ENCODE results near the gene CCDC92. TPM values are rescaled to one million over a fixed set of nuclear protein-coding genes. Genes with fewer than 3 reads are reported as not detected.

CCDC92 gene
- total and polyA plus RNA-seq, 2 of the 13 experiments (the other 11 are each of a cell fraction or from before 2014, with no cell fraction given) = 5.4 to 14.7 TPM

DNA sequence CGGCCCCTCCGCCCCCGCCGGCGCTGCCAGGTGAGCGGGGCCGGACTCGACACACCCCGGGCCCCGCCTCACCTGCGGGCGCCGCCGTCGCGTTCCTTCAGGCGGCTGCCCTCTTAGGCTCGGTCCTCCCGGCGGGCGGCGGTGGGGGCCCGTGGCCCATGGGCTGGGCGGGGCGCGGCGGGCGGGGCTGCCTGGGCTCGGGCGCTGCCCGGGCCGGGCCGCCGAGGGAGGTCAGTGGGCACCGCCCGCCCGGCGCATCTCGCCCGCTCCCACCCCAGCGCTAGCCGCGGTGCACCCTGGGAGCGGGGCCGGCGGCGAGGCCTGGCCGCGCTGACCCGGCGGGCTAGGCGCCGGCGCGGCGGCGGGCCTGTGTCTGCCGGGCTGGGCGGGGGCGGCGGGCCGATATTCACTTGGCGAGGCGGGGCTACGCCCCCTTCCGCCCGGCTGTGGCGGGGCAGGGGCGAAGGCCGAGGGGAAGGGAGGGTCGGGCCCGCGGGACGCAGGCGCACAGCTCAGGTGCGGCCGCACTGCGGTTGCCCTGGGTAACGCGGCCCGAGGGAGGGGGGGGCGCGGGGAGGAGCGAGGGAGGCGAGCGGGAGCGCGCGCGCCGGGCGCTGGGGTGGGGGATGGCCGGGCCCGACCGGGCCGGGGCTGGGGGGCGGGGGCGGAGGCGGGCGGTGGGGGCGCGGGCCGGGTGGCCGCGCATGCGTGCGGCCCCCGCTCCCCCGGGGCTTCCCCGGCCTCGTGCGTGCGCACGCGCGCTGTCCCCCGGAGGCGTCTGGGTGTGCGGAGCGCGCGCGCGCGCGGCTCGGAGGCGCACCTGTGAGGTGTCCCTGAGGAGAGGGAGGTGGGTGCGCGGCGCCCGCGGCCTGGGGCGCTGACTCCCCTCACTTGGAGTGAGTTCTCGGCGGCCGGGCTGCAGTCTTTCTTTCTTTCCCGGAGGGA lies at the start of gene CCDC92, which contains the start of gene ZNF664 (continued):
- TF ChIP-seq, protein P1, sequence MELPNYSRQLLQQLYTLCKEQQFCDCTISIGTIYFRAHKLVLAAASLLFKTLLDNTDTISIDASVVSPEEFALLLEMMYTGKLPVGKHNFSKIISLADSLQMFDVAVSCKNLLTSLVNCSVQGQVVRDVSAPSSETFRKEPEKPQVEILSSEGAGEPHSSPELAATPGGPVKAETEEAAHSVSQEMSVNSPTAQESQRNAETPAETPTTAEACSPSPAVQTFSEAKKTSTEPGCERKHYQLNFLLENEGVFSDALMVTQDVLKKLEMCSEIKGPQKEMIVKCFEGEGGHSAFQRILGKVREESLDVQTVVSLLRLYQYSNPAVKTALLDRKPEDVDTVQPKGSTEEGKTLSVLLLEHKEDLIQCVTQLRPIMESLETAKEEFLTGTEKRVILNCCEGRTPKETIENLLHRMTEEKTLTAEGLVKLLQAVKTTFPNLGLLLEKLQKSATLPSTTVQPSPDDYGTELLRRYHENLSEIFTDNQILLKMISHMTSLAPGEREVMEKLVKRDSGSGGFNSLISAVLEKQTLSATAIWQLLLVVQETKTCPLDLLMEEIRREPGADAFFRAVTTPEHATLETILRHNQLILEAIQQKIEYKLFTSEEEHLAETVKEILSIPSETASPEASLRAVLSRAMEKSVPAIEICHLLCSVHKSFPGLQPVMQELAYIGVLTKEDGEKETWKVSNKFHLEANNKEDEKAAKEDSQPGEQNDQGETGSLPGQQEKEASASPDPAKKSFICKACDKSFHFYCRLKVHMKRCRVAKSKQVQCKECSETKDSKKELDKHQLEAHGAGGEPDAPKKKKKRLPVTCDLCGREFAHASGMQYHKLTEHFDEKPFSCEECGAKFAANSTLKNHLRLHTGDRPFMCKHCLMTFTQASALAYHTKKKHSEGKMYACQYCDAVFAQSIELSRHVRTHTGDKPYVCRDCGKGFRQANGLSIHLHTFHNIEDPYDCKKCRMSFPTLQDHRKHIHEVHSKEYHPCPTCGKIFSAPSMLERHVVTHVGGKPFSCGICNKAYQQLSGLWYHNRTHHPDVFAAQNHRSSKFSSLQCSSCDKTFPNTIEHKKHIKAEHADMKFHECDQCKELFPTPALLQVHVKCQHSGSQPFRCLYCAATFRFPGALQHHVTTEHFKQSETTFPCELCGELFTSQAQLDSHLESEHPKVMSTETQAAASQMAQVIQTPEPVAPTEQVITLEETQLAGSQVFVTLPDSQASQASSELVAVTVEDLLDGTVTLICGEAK (IDR thresholded peaks at IDR 0.05) = no peak
- TF ChIP-seq, protein P1 (CRISPR knock-in tag; IDR thresholded peaks at IDR 0.05) = no peak
- TF ChIP-seq ZNF598 (CRISPR knock-in tag; IDR thresholded peaks at IDR 0.05; ENCODE audit: borderline replicate concordance) (no peak), SMAD1 (CRISPR knock-in tag; IDR thresholded peaks at IDR 0.05; ENCODE audit: borderline replicate concordance, low read depth) (no peak), TEAD3 (CRISPR knock-in tag; optimal IDR thresholded peaks at IDR 0.05; ENCODE audit: borderline replicate concordance) (no peak), FOXK2 (IDR thresholded peaks at IDR 0.05) (no peak), IKZF4 (CRISPR knock-in tag; IDR thresholded peaks at IDR 0.05; ENCODE audit: borderline replicate concordance, low read depth, not compliant biosample characterization) (no peak), ZNF556 (CRISPR knock-in tag; IDR thresholded peaks at IDR 0.05; ENCODE audit: borderline replicate concordance) (no peak), NFIC (IDR thresholded peaks at IDR 0.05; ENCODE audit: low read length) (no peak), ZNF746 (CRISPR knock-in tag; IDR thresholded peaks at IDR 0.05) (no peak), TOPORS (CRISPR knock-in tag; IDR thresholded peaks at IDR 0.05) (no peak), RBM39 (IDR thresholded peaks at IDR 0.05; ENCODE audit: low read depth, low read length, poor library complexity, severe bottlenecking) (no peak), CREM (IDR thresholded peaks at IDR 0.05) (no peak), CREM (CRISPR knock-in tag; IDR thresholded peaks at IDR 0.05) (no peak), NFYC (CRISPR knock-in tag; IDR thresholded peaks at IDR 0.05) (no peak), ZSCAN20 (CRISPR knock-in tag; IDR thresholded peaks at IDR 0.05; ENCODE audit: borderline replicate concordance) (no peak)

Data from HepG2 (cell line).